ENCODE results near the gene PXYLP1.
"Not testable (repeated sequence)": the region's sequence is repeated elsewhere in the genome, so short reads cannot be mapped to it uniquely, and the experiment has no call there.

PXYLP1 gene, protein sequence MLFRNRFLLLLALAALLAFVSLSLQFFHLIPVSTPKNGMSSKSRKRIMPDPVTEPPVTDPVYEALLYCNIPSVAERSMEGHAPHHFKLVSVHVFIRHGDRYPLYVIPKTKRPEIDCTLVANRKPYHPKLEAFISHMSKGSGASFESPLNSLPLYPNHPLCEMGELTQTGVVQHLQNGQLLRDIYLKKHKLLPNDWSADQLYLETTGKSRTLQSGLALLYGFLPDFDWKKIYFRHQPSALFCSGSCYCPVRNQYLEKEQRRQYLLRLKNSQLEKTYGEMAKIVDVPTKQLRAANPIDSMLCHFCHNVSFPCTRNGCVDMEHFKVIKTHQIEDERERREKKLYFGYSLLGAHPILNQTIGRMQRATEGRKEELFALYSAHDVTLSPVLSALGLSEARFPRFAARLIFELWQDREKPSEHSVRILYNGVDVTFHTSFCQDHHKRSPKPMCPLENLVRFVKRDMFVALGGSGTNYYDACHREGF

GRCh38 chr3:141231101-141231951 is at the start of gene PXYLP1:
Gene PXYLP1, plus strand, starts transcription at chr3:141231825. Its CDS starts 28,351 bp downstream, at chr3:141260176.
- DNase-seq = peak; percentile 14 to 28

- no peak for DNase-seq
These were observed 48.0 kb upstream of the PXYLP1 start for GRCh38 chr3:141183606-141184005.

- DNase-seq = no peak
These were observed 47.2 kb upstream of the PXYLP1 start for GRCh38 chr3:141184430-141184829.

- no peak for DNase-seq
These were observed 40.4 kb upstream of the PXYLP1 start for GRCh38 chr3:141191097-141191749.

GRCh38 chr3:141192345-141192744 is 39.3 kb upstream of the PXYLP1 start:
- DNase-seq = peak; percentile 53 to 84

GRCh38 chr3:141193066-141193830 is 38.4 kb upstream of the PXYLP1 start:
- DNase-seq = no peak

- no peak for DNase-seq
These were observed 30.5 kb upstream of the PXYLP1 start for GRCh38 chr3:141201122-141201521.

GRCh38 chr3:141202682-141203081 is 28.9 kb upstream of the PXYLP1 start:
- DNase-seq = no peak

DNA sequence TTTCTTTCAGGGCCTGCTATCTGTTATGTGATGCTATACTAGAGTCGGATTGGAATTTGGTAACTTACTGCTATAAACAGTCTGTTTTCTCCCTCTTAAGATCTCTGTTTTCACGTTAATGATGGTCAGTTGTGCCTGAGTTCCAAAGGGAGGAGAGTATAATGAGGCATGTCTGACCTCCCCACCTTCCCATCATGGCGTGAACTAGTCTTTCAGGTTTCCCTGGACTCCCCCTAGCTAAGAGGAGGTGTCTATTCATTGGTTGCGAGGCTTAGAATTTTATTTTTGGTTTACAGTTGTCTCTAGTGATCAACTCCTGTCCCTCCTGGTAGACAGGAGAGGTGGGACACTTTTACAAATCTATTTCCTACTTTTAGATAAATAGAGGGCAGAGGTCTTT is 27.8 kb upstream of the PXYLP1 start:
- DNase-seq = no peak

DNA sequence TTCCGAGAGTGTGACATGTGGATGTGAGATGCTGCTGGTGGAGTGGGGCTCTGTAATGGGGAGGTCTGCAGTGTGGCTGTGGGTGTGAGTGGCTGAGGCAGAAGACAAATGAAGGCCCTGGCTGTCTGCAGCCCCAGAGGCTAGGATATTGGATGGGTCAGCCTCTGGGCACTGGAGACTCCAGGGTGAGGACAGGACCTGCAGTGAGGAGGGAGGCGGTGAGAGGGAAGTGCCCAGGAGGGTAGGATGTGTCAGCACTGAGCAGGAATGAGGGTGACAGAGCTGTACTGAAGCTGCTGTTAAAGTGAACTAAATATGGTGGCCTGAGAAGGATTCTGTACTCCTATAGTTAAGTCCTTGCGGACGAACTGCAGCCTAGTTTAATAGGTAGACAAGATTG is 27.3 kb upstream of the PXYLP1 start:
- DNase-seq = no peak

- DNase-seq = not testable (repeated sequence)
These were observed 20.3 kb upstream of the PXYLP1 start for GRCh38 chr3:141211306-141211705.

GRCh38 chr3:141212101-141212500 is 19.5 kb upstream of the PXYLP1 start:
- no peak for DNase-seq

DNA sequence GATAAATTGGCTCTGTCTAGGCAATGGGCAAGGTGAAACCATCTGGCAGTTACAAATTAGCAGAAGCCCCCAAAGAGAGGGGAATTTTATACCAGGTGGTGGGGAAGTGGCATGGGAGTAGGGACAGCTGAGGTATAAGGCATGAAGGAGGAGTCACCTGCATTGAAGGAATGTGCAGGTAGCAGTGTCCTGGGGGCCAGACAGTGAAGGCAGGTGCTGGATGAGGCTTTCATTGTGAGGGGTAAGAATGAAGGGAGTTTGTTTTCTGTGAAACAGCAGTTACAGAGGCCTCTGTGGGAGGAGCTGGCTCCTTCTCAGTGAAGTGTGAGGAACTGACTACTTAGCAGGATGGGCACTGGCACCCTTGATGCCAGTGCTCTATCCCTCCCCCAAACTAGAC is 19.1 kb upstream of the PXYLP1 start:
- no peak for DNase-seq

DNA sequence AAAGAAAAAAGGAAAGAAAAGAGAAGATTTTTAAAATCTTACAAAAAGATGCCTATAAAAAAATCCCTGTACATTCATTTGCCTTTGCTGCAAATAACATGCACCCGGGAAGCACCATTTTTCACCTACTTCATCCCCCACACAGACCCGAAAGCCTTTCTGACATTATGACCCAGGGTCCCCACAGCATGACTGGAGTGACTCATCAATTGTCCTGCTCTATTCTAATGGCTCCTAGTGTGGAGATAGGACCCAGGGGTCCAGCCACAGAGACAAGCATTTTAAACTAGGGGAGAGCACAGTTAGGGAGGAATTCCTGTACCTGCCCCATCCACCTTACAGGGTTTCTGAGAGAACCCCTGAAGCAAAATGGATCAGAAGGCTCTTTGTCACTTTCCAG is 14.7 kb upstream of the PXYLP1 start:
- no peak for DNase-seq

DNA sequence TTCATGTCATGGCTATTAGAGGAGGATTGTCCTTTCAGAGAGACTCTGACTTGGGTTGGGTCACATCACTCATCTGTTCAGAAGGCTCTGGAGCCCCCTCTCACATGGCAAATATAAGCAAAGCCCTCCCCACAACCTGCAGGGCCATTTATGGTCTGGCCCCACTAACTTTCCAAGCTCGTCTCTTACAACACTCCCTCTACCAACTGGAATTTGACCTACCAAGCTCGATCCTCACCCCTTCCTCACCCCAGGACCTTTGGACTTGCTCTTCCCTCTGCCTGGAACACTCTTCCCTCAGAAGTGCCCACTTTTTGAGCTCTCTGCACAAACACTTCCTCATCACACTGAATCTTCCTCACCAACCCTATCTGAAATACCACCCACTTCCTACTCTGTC is 14.2 kb upstream of the PXYLP1 start:
- no peak for DNase-seq

- DNase-seq = no peak
These were observed 13.3 kb upstream of the PXYLP1 start for GRCh38 chr3:141218162-141218835.

DNA sequence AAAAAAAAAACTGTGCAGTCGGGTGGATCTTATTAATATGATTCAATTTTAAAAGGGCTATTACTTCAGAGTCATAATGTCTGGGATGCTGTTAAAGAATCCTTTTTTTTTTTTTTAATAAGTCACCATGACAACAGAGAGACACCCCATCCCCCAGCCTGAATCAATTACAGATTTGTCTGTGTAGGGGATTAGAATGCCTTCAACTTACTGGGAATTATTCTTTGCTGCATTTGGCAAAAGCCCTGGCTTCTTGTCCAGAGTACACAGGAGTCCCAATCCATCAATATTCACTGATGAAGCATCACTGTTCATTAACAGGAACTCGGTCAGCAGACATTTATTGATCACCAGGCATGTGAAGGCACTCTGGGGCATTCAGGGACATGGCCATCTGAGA is 12.7 kb upstream of the PXYLP1 start:
- DNase-seq = no peak

GRCh38 chr3:141223673-141224166 is 7.9 kb upstream of the PXYLP1 start:
- DNase-seq = no peak

DNA sequence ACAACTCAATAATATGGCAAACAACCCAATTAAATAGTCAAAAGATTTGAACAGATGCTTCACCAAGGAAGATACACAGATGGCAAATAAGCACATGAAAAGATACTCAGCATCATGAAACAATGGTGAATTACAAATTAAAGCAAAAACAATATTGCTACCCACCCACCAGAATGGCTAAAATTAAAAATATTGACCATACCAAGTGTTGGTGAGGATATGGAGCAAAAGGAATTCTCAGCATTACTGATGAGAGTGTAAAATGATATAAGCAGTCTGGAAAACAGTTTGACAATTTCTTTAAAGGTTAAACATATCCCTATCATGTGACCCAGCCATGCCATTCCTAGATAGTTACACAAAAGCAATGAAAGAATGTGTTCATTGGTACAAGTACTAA is 5.7 kb upstream of the PXYLP1 start:
- DNase-seq = no peak

- DNase-seq = no peak
These were observed 4.4 kb upstream of the PXYLP1 start for GRCh38 chr3:141227216-141227615.

DNA sequence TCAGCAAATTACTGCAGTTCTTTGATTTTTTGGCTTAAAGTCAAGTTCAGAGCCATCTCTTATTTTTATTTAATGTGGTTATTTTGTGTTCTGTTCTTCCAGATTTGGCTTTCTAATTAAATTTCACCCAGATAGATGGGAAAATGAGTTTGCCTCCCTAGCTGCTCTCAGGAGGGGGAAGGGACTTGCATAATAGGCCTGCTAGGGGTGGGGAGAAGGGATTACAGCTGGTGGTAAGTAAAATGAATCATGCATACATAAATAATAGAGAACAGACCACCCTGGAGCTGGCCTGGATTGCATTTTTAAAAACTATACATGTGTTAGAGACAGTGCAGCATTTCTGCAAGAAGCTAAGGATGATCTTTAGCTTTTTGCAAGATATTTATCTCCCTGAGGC is 3.9 kb upstream of the PXYLP1 start:
- DNase-seq = no peak

GRCh38 chr3:141228395-141228794 is 3.2 kb upstream of the PXYLP1 start:
- DNase-seq = no peak
